HG03520 (cell line): ENCODE measurements around the gene SIAH3.
"Not testable (repeated sequence)": the region's sequence is repeated elsewhere in the genome, so short reads cannot be mapped to it uniquely, and the experiment has no call there.

Source experiments
- ATAC-seq: cut with Tn5 transposase; IDR thresholded peaks from one replicate; pipeline ENCODE4 v1.9.1; 2021; ENCODE audit warnings: mild to moderate bottlenecking, moderate library complexity; ENCODE audit not compliant: unreplicated experiment

The SIAH3 gene

DNA sequence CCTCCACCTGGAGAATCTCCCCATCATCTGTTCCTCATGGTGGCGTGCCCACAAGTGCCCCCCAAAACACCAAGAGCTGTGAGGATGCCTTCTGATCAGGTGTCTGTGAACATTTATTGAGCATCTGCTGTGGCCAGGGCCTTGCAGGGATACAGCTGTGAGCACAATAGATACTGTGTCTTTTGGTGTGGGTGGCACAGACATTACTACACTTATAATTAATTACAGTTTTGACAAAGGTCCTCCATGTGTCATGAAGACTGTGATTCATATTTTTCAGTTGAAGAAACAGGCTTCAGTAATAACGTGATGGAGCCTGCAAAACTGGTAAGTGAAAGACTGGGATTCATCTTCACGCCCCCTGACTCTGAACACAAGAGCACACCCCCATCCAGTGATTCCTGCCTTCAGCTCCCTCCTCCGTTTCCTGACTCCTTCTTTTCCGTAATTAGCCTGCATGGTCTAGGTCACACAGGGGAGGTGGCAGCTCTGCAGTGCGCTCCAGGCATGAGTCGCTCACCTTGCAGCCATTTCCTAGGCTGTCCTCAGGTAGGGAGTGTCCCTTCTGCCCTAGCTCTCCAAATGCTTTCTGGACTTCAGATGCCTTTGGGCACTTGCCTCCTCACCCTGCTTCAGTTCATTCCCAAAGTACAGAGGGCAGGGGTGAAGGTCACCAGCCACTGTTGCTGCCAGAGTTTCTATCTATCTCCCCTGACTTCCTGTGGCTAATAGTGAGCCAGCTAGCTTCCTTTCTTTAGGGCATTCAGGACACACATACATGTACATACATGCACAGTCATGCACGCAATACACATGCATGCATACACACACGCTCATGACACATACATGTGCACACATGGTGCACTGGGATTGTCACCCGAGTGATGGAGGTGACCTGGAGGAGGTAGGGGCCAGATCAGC lies 66.5 kb downstream of the SIAH3 start:
- ATAC-seq: no peak

DNA sequence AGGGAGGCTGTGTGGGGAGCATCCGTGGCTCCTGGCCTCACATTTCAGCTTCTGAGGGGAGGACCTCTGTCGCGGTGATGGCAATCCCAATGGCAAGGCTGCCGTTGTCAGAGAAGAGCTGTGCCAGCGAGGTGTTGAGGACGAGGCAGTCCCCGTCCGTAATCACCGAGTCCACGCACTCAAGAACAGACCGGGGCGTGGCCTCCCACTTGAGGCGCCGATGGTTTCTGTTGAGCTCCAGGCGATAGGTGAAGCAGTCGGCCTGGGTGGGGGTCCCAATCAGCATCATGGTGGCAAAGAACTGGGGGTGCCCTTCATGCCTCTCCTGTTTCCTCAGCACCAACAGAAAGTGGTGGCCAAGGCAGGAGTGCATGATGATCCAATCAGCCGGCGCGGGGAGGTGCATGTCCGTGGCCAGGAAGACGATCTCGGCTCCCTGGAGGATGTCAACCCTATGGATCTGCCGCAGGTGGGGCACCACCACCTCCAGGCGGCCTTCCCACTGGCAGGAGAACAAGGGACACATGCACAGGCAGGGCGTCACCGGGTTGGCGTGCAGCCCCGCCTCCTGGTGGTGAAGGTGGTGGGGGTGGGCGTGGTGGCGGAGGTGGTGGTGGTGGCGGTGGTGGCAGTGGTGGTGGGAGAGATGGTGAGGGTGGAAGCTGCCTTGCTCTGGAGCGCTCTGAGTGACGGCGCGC lies 68.1 kb downstream of the SIAH3 start:
- no peak for ATAC-seq

DNA sequence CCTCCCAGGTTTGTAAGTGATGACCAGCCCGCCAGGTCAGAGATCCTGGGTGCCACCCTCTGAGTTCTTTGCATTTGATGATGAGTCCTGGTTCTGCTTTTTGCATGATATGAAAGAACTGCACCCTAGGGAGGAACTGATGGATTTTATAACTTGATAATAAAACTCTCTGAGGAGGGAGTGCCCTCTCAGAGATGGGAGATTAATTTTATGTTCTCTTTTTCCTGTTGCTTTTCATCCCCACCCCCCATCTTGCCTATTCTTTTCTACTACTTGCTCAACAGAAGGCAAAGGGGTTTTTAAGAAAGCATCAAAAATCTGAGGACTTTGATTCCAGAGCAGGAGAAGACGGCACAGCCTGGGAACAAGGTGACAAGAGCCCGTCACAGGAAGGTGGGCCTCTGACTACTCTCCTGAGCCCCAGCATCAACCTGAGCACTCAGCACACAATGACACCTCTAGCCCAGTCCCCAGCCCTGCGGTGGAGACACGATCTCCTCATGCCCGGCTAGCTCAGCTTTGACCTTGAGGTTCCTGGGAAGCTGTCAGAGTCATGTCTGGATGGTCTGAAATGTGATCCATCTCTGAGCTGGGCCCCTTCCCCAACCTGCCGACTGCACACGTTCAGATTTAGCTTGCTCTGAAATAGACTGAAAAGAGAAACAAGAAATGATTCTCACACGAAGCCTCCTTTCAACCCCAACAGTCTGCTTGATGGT lies 69.1 kb downstream of the SIAH3 start:
- no peak for ATAC-seq

DNA sequence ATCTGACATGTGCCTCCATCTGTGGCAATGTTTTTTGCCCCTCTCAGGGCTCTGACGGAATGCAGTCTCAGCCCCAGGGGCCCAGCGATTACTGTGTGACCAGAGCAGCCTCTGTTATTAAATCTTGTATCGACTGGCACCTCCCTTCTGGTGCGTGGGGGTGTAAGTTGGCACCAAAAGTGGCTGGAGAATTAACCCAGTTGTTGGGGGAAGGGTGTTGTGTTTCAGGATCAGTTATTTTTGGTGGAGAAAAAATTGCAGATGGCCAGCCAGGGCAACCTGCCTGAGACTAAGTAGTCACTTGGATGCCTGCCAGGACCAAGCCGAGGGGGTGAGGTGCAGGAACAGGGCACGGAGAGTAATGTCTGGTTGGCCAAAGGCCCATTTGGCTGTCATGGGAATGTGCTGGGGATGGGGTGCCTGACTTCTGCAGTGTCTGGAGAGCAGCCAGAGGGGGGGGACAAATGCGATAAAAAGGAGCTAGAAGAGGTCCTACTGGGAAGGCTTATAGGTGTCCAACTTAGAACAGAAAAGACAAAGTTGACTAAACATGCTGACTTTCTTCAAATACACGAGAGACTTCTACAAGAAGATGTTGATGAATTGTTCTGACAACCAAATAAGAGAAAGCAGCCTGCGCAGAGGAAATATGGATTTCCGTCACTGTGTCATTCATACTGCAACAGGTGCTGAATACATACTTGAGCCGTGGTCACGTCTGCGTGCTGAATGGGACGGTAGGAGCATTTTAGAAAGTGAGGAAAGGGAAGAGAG lies 69.8 kb downstream of the SIAH3 start:
- no peak for ATAC-seq

DNA sequence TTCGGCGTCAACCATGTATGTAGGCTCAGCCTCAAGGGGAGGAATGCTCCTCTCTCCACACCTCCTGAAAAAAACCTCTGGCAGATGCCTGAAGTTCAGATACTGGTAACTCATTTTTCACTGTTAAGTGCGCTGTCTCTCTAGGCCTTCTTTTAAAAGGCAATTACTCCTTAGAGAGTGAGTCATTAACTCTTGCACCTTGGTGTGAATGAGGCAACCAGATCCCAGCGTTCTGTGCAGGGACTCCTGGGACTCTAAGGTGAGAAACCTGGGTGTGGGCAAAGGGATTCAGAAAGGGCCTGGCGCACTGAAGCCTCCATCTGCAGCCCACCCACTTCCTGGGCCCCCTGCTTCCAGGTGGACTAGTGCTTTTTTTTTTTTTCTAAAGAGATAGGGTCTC lies 71.7 kb downstream of the SIAH3 start:
- no peak for ATAC-seq

DNA sequence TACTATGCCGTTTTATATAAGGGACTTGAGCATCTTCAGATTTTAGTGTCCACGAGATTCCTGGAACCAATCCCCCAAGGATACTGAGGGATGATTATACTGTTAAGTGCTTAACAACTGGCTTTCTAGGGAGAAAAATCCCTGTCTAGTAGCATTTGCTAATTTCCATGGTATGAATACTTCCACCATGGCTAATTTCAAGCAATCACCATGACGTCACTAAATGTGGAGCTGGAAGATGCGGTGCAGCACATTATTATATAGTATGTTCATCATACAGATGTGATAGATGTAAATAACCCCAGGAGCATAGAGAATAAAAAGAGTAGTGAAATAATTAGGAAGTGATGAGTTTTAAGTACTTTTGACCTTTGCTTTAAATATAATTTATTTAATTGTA lies 72.7 kb downstream of the SIAH3 start:
- no peak for ATAC-seq

DNA sequence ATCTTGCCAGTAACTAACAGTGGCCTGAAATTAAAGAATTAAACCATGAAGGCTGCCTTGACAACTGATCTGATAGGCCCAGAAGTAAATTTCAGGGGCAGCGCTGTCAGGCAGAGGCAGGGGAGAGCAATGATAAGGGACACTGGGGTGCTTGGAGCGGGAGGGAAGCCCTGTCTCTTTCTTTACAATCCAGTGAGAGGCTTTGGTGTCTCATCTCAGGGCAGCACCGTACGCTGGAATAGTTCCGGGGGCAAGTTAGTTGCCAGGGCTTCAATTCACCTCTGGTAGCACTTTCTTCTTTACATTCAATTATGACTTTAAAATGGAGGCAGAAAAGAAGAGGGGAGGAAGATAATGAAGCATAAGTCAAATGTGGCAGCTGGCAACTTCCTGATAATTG lies 74.8 kb downstream of the SIAH3 start:
- ATAC-seq: no peak

DNA sequence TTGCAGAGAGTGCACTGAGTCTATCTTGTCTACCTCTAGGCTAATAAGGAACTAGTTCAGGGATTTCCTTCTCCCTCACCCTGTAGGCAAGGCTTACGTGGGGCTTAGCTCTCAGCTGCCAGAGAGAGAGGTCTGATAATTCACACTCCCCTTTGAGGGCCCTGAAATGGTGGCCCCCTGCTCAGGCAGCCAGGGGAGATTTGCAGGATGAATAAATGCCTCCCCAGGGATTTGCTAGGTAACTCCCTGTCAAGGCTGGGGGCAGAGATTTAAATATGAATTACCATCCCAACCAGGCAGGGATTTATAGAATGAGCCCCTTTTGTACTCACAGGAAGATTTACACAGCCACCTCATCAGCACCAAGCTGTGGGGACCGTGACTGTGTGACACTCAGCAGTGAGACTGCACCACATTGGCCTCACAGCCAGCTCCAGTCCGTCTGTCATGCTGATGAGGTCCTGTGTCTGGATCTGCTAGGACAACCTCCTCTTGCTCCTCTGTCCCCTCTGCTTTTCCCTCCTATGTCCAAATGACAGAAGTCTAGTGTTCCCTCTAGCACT lies 76.1 kb downstream of the SIAH3 start:
- ATAC-seq: no peak

DNA sequence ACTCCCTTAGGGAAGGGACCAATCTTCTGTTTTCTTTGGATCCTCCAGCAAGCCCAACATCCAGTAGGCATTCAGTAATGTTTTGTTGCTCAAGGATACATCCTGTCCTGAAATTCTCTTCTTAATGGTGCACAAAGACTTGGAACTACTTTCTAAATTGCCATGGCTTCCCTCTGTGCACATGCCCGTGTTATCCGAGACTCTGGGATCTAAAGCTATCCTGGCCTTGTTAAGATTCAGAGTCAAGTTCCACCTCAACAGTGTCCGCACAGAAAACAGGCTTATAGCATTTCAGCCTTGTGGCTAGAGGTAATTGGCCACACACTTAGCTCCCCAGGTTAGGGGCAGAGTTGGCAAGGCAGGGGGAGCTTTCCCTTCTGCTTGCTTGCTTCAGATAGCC lies 77.6 kb downstream of the SIAH3 start:
- no peak for ATAC-seq

DNA sequence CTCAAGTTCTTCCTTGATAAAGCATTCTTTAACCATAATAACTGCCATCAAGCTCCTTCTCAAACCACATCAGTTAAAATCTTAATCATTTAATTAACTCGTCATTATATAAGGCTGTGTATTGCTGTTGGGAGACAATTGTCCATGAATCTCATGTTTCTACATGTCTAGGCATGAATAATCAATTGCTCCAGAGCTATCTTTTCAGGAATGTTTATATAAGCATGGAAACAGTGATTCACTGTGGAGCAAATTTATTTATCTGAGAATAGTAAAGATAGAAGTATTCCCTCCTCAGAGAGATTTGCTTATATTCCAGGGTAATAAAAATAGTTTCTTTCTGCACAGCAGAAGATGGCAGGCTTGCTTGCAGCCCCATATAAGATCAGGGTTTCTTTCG lies 78.3 kb downstream of the SIAH3 start:
- no peak for ATAC-seq

DNA sequence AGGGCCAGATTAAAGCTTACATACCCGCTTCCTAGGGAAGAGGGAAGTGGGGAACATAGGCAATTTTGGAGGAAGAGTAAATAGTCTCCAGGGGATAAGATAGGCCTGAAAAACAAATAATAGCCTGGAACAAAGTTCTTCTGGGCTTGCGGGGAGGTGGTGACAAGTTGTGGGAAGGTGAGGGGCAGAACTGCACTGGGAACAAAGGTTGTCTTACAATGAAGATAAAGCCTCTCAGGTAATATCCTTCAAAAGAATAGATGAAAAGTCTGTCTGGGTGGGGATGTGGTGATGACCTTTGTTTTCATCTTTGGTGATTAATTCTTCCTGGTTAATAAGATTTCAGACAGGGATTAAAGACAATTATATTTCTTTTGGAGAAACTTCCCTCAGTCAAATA lies 80.7 kb downstream of the SIAH3 start:
- no peak for ATAC-seq

DNA sequence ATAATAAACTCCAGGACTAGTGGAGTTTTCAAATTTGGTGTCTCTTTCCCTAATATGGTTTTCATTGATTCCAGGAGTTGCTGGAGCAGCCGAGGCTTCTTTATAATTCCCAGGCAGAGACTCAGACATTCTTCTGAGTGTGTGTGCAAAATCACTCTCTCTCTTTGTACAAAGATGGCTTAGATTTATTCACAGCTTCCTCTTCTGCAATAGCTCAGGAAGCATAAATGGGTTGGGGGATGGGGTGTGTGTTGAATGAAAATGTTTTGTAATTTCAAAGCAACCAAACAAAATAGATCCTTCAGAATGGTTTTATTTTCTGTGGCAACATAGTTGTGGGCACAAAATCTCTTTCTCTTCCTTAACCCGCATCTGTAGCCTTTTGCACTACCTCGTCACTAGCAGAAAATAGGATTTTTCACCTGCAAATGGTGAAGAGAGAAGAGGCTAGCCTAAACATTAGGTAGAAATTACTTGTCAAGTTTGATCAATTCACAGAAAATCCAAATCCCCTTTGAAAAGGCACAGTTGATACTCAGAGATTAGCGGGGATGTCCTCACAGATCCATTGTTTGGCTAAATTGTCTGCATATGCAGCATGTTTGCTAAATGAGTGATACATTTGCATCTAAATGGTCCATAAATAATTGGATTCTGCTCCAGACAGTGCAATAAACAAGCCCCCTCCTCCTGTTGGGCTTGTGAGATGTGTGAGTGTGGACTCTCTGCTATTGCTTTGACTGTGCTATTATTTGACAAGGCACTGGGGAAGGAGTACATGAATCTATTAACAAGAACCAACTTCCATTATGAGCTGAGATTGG lies 82.7 kb downstream of the SIAH3 start:
- ATAC-seq: no peak

DNA sequence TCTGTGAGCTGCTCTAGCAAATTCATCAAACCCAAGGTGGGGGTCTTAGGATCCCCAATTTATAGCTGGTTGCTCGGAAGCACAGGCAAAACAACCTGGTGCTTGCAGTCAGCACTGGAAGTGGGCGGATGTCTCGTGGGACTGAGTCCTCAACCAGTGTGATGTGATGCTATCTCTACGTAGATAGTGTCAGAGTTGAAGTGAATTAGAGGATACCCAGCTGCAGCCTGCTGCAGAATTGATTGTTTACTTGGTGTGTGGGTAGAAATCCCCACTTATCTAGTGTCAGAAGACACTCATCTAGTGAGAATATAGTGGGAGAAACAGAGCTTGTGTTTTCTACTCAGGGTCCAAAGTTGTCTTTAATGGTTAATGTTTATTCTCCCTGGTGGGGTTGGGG lies 86.1 kb downstream of the SIAH3 start:
- ATAC-seq: no peak

DNA sequence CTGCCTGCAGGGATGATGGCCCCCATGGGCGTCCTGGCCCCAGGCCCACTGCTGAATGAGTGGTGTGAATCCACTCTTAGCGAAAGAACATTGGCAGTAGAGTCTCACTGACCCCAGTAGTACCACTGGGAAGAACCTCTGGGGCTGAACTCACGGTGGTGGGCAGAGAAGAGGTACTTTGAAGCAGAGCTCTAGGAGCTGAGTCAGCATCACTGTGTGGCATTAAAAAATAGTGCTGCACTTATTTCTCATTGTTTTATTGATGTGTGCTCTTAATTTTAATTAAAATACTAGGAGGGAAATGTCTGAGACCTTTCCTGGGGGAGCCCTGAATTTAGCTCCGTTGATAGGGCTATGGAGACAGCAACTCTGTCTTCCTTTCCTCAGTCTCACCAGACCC lies 88.1 kb downstream of the SIAH3 start:
- ATAC-seq: no peak

DNA sequence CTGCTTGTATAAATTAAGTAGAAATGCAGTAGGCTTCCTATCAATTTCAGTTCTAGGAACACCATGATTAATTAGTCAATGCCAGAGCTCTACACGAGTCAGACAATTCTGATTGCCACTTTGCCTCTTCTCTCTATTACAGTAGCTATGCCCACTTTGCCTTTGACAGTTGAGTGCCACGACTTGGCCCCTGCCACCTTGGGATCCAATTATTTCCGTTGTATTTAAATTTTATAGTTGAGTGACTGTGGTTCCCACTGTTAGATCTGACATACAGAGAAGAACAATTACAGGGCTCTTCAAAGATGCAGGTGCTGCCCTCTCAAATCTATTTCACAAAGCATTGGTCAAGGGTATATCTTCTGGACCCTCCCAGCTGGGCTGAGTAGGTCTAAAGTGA lies 94.0 kb downstream of the SIAH3 start:
- not testable (repeated sequence) for ATAC-seq

DNA sequence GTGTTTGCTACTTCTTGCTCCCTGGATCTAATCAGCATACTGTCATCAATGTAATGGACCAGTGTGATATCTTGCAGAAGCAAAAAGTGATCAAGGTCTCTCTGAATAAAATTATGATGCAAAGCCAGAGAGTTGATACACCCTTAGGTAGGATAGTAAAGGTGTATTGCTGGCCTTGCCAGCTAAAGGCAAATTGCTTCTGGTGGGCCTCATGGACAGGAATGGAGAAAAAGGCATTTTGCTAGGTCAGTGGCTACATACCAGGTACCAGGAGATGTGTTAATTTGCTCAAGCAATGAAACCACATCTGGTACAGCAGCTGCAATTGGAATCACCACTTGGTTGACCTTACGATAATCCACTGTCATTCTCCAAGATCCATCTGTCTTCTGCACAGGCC lies 95.1 kb downstream of the SIAH3 start:
- ATAC-seq: not testable (repeated sequence)

DNA sequence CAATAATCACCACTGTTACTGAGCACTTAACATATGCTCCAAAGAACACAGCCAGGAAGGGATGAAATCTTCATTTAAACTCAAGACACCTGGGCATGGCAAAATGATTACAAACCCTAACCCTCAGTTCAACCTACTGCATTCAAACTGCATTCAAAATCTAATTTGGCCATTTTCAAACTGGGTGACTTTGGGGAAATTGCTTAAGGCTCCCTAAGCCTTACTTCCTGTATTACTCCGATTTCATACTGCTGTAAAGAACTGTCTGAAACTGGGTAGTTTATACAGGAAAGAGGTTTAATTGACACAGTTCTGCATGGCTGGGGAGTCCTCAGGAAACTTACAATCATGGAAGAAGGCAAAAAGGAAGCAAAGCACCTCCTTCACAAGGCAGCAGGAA lies 99.0 kb downstream of the SIAH3 start:
- no peak for ATAC-seq

DNA sequence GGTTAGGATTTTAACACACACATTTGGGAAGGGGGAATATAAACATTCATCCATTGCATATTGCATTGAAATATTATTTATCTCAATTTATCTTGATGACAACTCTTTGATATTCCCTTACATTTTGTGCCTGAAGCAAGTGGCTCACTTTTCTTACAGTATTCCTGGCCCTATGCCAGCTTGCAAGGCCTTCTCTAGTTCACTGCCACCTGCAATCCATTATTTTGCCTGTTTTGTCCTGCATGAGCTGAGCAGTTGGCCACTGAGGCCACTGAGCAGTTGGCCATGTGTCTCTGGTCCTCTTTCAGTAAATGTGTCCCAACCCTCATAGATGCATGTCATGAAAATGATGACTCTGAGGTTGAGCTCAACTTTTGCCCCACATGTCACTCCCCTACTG lies 99.7 kb downstream of the SIAH3 start:
- no peak for ATAC-seq

DNA sequence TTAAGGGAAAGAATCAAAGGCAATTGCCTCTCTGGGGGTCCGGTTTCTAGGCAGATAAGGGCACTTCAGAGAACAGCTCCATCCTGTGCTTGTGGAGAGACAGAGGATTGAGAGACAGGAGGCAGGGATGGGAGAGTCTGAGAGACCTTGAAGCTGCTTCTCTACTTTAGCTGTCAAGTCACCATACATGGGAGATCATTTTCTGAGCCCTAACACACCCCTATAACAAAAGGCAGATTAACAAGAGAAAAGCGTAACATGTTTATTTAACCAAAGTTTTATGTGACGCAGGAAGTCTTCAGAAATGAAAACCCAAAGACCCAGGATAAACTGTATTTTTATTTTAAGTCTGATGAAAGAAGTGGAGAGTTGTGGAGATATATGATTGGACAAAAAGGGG lies 101.0 kb downstream of the SIAH3 start:
- ATAC-seq: no peak
